NB4 (cell line): Measurements from ENCODE around the gene LRRC3B.

Experiments used
- DNase-seq: peaks from one replicate; pipeline ENCODE4 v3.0.0; 2010; ENCODE audit warnings: low read depth
- H3K4me3 ChIP-seq: one replicate; pipeline ENCODE4 v1.5.1; 2011; ENCODE audit warnings: mild to moderate bottlenecking, low read depth, low read length, moderate library complexity
- MYC ChIP-seq: IDR thresholded peaks from 2 replicates; pipeline ENCODE4 v1.6.1; 2011; ENCODE audit warnings: low read depth, low read length
- POLR2A ChIP-seq: IDR thresholded peaks from 2 replicates; pipeline ENCODE4 v1.6.1; 2011; ENCODE audit warnings: mild to moderate bottlenecking; ENCODE audit not compliant: insufficient read length; ENCODE audit errors: extremely low read depth
- TF ChIP-seq, protein P1 (sequence below): IDR thresholded peaks from one replicate; pipeline ENCODE4 v1.5.1; 2012; ENCODE audit warnings: low read depth, low read length
- TF ChIP-seq, protein P2 (sequence below): IDR thresholded peaks from 2 replicates; pipeline ENCODE4 v1.6.1; 2011; ENCODE audit warnings: low read depth, low read length

Gene LRRC3B

DNA sequence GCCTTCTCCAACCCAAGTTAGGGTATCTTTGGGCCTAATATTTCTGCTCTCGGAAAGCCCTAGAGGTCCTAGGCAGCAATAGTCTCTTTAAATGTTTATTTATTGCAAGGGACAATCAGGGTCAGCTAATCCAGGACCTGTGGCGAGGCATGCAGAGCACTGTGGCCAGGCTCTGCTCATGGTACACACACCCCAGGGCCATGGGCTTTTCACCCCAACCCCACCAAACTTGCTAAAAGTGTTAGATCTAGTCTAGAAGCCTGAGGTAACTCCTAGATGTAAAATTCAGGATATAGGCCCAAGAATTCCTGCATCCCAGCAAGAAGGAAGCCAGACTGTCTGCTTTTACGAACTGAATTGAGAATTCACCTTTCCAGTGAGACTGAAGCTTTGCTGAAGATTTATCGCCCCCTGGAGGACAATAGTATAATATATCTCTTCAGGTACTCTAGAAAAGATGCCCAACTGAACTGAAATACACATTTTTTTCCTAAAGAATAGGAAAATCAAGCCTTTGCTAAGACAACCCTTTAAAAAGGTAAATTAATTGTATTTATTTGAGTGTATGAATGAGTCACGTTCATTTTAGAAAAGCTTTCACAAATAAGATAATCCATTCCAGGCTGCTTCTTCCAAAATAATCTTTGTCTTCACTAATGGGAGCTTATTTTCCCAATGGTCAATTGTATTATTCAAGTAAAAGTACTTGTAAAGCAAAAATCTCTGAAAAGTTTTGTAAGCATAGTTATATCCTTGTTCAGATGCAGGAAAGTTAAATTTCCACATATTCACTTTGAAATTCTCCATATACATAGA lies 89.8 kb downstream of the LRRC3B start:
- DNase-seq, result peak; percentile 50
- no peak for TF ChIP-seq MYC
- TF ChIP-seq, protein P1, sequence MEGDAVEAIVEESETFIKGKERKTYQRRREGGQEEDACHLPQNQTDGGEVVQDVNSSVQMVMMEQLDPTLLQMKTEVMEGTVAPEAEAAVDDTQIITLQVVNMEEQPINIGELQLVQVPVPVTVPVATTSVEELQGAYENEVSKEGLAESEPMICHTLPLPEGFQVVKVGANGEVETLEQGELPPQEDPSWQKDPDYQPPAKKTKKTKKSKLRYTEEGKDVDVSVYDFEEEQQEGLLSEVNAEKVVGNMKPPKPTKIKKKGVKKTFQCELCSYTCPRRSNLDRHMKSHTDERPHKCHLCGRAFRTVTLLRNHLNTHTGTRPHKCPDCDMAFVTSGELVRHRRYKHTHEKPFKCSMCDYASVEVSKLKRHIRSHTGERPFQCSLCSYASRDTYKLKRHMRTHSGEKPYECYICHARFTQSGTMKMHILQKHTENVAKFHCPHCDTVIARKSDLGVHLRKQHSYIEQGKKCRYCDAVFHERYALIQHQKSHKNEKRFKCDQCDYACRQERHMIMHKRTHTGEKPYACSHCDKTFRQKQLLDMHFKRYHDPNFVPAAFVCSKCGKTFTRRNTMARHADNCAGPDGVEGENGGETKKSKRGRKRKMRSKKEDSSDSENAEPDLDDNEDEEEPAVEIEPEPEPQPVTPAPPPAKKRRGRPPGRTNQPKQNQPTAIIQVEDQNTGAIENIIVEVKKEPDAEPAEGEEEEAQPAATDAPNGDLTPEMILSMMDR, result peak; percentile 37
- TF ChIP-seq, protein P2, sequence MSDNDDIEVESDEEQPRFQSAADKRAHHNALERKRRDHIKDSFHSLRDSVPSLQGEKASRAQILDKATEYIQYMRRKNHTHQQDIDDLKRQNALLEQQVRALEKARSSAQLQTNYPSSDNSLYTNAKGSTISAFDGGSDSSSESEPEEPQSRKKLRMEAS, result no peak
- no peak overlapping the region for H3K4me3 ChIP-seq

DNA sequence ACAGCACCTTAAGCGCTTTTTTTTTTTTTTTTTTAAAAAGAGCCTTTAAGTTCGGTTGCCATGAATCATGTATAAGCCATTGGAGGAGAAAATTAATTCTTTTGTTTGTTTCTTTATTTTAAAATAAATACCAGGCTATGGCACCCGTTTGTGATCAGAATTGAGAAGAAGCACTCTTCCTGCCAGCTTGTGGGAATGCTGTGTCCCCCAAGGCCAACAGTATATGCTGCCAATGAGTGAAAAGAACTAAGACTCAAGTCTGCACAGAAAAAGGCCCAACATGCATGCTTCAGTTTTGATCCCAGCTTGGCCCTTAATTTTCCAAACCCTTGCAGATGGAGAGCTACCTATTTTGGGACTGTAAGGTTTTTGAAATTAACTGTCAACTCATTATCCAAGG lies 90.5 kb downstream of the LRRC3B start:
- TF ChIP-seq MYC, result no peak
- no peak for TF ChIP-seq POLR2A
- no peak for DNase-seq
- no peak overlapping the region for H3K4me3 ChIP-seq

DNA sequence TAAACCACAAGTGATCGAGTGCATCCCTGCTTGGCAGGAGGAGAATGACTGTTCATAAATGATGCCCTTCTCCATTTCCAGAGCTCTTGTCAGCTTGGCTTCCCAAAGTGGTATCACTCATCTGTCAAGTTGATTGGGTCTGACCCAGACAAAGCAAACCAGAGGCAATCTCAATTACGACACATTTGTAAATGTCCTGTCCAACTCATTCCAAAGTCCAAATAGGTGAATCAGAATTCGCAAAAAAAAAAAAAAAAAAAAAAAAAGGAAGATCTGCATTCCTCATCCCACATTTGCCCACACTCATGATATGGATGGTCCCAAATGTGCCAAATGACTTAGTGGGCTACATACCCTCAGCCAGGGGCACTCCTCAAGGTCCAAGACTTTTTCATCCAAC lies 91.9 kb downstream of the LRRC3B start:
- no peak for DNase-seq
- no peak overlapping the region for H3K4me3 ChIP-seq
- TF ChIP-seq MYC (no peak), POLR2A (no peak)
- TF ChIP-seq, protein P2, result no peak
- TF ChIP-seq, protein P1, result no peak

DNA sequence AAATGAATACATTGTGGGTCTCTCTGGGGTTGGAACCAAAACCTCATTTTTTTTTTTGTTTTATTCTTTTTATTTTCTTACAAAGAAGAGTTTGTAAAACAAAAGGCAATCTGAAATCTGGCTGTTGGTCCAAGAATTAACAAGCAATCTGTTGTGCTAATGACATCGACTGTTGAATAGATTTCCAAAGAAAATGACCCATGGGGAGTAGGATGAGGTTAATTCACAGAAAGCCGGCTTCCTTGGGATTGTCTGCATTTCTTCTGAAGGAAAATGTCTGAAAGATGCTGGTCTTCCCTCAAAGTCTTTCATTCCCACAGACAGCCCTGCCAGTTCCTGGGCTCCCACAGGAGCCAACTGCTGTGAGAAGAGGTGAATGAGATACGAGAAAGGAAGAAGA lies 92.9 kb downstream of the LRRC3B start:
- no peak for DNase-seq
- TF ChIP-seq, protein P1, result no peak
- TF ChIP-seq MYC (no peak), POLR2A (no peak)
- TF ChIP-seq, protein P2, result no peak
- no peak overlapping the region for H3K4me3 ChIP-seq

DNA sequence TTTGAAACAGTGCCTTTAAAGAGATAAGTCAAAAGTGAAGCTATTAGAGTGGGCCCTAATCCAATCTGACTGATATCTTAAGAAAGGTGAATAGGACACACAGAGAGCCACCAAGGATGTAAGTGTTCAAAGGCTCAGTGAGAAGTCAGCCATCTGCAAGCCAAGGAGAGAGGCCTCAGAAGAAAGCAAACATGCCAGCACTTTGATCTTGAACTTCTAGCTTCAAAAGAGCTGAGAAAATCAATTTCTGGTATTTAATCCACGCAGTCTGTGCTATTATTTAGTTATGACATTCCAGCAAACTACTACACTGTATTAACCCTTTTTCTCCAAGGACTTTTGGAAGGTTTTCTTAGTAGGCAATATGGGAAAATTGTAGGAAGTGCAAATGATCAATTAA lies 95.7 kb downstream of the LRRC3B start:
- H3K4me3 ChIP-seq, result no peak overlapping the region
- no peak for DNase-seq
- TF ChIP-seq, protein P2, result no peak
- TF ChIP-seq POLR2A, result no peak
- TF ChIP-seq, protein P1, result no peak
- no peak for TF ChIP-seq MYC

DNA sequence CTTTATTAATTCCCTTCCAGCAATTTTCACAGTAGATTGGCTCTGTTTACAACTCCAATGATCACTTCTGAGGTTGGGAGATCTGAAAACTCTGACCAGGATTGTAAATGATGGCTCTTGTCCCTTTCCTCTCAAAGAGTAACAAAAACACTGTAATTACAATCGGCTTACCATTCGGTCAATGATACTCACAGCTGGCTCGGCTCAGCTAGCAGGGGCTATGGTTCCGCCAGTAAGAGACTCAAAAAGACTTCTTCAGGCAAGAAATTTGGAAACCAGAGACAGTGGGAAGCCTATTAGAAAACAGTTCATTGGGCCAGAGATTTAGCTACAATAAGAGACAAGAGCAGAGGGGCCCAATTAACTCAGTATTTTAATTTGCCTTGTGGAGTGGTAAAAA lies 96.6 kb downstream of the LRRC3B start:
- no peak overlapping the region for H3K4me3 ChIP-seq
- DNase-seq, result no peak
- TF ChIP-seq, protein P1, result no peak
